ENCODE measurements around the gene CYP17A1.
"Not testable (repeated sequence)": the region's sequence is repeated elsewhere in the genome, so short reads cannot be mapped to it uniquely, and the experiment has no call there.

Gene CYP17A1

DNA sequence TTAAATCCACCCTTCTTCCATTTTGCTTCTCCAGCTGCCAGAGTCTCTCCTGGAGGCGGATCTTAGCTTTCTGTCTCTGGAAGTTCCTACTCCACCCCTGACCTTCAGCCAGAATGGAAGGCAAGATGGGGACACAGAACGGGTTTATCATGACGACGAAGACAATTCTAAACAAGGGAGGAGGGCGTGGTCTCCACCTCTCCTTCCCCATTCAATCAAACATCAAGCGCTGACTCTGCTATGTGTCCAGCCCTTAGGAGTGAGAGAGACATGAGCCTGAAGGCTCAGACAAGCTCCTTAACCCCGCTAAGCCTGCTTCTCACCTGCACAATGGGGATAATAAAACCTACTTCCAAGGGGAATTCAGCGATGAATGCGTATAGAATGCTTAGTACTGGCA lies 3.1 kb downstream of the CYP17A1 start:
- DNase-seq: no peak

DNA sequence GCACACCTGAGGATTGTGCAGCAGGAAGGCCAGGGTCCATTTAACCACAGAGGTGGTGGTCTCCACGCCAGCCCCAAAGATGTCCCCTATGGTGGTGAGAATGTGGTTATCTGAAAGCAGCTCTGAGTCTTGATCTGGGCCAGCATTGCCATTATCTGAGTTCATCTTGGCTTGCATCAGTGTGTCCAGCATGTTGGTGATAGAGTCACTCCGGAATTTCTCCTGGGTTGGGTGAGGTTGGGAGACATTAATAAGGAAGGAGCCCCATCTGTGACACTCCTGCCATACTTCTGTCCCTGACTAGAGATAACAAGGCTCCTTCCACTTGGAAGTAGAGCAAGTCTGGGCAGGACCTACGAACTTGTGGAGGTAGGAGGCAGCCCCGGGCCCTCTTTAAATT lies 4.2 kb downstream of the CYP17A1 start:
- DNase-seq: no peak

DNA sequence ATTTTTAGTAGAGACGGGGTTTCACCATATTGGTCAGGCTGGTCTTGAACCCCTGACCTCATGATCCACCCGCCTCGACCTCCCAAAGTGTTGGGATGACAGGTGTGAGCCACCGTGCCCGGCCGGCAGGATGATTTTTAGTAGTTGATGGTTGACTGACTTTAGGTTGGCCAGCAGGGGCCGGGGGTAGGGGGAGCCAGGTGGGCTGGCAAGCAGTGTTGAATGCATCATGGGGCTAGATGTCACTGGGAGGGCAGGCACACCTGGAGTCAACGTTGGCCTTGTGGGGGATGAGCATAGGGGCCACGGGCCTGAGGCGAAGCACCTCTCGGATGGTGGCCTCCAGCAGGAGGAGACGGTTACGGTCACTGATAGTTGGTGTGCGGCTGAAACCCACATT lies 5.0 kb downstream of the CYP17A1 start:
- no peak for DNase-seq

DNA sequence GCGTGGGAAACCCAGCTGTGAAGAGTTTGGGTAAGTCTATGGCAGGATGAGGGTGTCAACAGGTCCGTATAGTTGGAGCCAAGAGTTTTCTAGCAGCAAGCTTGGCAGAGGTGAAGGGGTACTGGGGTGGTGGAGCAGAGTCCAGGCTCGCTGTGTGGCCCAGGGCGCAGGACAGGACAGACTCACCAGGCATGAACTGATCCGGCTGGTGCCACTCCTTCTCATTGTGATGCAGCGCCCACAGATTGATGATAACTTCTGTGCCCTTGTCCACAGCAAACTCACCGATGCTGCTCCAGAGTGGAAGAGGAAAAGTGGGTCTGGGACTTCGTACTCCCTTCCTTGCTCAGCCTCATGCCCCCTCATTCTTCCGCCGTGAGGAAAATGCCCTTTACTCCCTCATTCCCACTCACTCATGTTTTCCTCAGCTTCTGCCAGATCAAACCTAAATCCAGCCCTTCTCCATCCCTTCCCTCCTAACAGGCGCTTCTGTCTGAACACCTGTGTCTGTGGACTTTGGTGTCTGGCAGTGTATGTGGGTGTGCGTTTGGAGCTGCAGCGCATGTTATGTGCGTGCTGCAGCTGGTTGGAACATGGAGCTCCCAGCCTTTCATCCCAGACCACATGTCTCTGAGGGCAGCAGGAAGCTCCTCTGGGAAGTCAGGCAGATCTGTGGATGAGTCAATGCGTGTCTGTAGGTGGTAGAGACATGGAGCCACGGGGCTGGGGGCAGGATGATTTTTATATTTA lies 5.7 kb downstream of the CYP17A1 start:
- DNase-seq: no peak

DNA sequence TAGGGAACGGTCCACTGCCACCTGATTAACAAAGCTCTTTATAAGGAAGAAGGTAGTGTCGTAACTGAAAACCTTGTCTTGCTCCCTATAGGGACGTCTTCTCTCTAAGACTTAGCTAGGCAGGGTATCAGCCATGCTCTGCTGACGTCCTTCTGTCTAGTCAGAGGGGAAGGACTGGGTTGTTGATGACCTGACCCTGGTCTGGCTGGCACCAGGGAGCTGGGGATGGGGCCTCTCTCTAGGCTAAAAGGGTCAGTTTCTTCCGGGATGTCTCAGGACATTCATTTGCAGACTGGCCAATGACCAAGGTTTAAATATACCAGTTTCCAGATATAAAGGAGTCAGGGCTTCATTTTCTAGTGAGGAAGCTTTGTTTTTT lies 9.6 kb downstream of the CYP17A1 start:
- no peak for DNase-seq

DNA sequence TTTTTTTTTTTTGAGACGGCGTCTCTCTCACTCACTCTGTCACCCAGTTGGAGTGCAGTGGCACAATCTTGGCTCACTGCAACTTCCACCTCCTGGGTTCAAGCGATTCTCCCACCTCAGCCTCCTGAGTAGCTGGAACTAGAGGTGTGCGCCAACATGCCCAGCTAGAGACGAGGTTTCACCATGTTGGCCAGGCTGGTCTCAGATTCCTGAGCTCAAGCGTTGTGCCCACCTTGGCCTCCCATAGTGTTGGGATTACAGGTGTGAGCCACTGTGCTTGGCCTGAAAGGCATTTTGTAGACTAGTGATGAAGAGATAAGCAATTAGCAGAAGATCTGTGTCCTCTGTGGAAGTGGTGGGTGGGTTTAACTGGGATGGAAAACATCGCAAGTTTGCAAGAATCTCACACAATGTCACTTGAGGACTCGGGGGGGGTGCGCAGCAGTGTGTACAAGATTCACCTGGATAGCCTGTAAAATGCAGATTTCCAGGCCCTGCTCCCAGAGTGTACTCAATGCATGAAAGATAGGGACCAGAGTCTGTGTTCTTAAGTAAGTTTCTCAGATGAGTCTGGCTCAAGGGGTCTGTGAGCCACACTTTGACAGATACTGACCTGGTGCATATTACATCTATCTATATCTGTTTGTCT lies 10.9 kb downstream of the CYP17A1 start:
- no peak for DNase-seq

DNA sequence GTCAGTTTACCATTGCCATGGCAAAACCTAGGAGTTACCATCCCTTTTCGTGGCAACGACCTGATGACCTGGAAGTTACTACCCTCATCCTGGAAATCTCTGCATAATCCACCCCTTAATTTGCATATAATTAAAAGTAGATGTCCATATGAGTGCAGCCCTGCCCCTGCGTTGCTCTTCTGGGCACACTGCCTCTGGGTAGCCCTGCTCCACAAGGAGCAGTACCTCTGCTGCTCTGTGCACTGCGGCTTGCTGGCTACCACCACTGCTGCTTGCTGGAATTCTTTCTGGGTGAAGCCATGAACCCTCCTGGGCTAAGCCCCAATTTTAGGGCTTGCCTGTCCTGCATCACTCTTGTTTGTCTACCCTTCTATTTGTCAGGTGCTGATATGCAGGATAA lies 12.5 kb downstream of the CYP17A1 start:
- DNase-seq: no peak

DNA sequence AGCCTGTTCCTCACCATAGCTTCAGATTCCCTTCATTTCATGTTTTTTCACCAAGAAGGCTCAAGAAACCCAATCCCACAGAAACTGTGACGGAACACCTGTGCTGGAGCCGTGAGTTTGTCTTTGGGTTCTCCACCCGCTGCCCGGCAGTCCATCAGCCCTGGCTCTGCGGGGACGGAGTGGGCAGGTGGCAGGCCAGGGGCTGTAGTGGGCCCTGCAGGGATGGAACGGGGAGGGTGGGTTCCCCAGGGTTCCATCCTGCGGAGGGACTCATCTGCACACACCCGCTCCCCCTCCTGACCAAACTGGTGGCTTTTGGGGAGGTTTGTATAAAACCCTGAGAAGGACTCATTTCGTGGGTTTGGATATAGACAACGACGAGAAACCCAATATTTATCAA lies 15.0 kb downstream of the CYP17A1 start:
- DNase-seq: no peak

DNA sequence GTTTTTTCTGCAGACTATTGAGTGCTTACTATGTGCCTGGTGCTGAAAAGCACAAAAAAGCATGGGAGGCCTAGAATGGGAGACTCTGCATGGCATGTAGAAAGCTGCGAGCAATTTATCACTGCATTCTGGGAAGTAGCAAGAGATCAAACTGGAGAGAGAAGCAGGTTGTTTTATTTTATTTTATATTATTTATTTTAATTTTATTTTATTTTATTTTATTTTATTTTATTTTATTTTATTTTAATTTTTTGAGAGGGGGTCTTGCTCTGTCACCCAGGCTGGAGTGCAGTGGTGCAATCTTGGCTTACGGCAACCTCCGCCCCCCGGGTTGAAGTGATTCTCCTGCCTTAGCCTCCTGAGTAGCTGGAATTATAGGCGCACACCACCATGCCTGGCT lies 17.2 kb downstream of the CYP17A1 start:
- not testable (repeated sequence) for DNase-seq

DNA sequence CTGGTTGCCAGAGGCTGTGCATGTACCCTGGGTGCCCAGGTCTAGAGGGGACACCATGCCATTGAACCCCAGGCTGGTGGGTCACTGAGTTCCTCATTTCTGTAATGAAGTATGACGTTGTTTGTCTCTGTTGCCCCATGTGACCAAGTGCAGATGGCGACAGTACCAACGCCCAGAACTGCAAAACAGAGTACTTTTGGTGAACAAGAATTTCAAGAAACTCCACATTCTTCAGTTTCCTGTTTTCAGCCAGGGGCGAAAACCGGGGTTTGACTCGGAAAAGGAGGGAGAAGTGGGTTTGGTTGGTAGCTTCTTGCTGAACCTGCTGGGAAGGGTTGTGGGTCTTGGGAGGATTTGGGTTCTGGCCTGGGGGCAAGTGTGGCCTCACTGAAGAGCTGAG lies 18.2 kb downstream of the CYP17A1 start:
- no peak for DNase-seq

DNA sequence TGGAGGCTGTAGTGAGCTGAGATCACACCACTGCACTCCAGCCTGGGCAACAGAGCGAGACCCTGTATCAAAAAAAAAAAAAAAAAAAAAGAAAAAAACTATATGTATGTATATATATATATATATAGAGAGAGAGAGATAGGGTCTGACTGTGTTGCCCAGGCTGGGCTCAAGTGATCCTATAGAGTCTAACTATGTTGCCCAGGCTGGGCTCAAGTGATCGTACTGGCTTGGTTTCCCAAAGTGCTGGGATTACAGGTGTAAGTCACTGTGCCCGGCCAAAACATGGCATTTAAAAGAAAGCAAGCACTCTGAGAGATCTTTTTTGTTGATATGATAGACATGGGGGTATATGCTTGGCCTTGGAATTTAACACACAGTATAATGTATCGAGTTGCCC lies 20.0 kb downstream of the CYP17A1 start:
- no peak for DNase-seq

DNA sequence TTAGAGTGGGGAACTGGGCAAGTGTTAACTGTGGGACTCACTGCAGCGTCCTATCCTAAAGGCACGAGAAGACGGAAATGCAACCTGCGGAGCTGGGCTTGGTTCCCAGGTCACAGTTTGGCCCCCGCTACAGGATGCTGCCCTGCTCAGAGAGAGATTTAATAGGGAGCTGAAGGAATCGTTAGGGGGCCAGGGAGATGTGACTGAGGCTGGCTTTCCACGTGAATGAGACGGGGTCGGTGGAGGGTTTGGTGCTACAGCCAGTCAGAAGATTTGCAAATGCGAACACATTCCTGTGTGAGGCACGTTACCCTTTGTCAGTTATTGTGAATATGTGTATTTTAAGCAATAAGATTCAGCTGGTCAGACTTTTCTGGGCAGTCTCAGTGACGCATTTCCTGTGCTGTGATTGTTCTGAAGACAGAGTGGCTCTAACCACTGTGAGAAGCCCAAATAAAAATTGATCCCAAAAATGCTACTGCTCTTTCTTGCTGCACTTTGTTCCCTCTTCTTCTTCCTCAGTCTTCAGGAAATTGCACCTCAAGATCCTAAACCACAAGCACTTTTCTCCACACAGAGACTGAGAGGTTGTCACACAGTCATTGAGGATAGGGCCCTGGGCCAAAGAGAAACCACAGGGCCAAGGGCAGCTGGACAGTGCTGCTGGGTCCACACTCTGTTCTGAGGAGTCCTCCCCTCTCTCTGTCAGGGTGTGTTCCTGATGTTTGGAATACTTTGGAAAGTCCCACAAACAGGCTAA lies 21.2 kb downstream of the CYP17A1 start:
- no peak for DNase-seq

DNA sequence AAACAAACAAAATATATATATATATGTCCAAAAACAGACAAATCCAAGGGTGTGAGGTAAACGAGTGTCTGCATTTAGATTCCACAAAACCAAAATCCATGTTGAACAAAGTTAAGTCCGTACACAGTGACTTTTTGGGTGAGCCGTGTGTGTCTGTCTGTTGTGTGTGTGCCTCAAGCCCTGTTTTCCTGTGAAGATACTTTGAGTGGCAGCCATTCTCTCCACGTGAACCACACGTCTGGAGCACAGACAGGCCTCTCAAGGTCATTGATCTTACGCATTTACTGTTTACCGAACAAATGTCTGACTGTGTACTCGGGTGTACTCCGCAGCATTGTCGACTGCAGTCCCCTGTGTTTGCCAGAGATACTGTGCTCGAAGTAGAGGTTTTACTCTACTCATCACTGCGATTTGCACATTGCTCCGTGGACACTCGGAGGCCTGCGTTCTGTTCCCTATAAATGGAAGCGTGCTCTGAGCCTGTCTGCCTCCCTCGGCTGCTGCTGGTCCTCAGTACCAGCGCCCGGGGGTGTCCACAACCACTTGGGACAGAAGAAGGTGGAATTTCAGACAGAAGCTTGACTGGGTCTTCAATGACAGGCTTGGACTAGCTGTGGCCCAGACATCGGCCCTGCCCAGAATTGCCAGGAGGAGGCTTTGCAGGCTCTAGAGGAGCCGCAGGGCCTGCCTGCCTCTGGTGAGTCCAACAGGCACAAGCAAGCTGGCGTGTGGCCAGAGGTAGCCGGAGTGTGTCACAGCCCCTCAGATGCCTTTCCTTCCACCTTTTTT lies 22.1 kb downstream of the CYP17A1 start:
- no peak for DNase-seq

DNA sequence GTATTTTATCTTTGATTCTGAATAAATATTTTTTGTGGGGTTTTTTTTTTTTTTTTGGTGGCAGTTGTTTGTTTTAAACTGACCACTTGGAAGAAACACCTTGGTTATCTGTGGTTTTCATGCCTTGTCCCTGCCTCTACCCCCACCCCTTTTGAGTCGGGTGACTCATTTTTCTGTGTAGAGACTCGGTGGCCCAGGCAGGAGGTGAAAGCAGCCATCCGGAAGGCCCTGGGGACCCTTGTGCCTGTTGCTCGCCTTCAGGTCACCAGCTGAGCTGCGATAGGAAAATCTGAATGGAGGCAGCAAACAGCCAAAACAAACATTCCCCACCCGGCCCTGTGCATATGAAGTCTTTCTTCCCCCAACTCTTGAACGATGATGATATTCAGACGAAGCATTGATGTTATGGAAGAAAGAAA lies 22.8 kb downstream of the CYP17A1 start:
- no peak for DNase-seq

DNA sequence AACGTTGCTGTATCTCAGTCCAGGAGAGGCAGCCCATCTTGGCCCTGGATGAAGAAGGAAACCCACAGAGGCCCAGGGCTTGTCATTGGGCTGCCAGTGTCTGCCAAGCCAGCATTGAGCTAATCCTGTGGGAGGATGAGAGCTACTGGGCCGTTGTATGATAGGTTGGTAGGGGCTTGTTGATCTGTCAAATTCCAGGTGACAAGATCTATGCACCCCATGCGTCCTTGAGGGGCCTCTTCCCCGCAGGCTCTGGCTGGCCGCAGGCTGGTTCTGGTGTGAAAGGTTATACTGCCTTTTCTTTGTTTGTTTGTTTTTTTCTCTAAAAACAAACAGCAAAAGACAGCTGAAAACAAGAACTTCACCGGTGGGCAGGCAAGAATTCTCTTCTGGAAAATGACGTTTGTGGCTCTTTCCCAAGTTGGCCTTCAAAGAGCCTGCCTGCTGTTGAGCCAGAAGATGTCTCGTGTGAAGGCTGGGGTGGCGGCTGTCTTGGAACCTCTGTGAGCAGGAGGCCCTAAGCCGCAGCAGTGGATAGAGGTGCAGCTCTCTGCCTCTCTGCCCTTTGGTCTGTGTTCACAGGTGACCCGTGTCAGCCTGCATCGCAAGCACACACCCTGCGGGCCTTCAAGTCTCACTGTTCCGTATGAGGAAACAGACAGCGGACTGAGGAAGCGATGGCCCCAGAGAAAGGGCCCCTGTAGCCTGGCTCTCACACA lies 23.3 kb downstream of the CYP17A1 start:
- no peak for DNase-seq

DNA sequence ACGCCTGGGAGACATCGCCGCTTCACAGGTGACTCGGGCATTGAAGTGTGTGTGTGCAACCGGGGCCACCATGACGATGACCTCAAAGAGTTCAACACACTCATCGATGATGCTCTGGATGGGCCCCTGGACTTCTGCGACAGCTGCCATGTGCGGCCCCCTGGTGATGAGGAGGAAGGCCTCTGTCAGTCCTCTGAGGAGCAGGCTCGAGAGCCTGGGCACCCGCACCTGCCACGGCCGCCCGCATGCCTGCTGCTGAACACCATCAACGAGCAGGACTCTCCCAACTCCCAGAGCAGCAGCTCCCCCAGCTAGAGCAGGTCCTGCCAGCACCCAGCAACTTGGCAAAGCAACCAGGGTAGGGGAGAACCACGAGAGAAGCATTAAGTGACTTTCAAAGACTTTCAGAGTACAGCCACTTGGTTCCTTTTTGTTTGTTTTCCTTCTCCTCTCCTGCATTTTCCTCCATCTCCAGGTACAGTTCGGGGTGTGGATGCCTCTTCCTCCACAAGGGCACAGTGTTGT lies 24.1 kb downstream of the CYP17A1 start:
- DNase-seq: no peak

DNA sequence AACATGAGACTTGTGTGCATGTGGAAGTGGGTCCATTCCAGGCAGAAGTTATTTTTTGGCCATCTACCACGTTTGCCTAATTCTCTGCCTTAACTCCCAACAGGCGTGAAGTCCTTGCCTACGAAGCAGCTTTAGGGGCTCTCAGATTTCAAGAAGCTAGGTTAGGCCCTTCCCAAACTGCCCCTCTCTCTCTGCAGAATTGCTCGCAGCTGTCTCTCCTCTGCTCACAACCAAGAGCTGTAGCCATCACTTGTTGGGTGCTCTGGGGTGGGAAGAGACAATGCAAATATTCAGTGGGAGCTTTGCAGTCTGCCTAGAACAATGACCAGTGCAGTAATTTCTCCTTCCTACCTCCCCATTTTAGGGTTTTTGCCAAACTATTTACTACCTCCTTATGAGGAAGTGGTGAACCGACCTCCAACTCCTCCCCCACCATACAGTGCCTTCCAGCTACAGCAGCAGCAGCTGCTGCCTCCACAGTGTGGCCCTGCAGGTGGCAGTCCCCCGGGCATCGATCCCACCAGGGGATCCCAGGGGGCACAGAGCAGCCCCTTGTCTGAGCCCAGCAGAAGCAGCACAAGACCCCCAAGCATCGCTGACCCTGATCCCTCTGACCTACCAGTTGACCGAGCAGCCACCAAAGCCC lies 24.9 kb downstream of the CYP17A1 start:
- DNase-seq: no peak

DNA sequence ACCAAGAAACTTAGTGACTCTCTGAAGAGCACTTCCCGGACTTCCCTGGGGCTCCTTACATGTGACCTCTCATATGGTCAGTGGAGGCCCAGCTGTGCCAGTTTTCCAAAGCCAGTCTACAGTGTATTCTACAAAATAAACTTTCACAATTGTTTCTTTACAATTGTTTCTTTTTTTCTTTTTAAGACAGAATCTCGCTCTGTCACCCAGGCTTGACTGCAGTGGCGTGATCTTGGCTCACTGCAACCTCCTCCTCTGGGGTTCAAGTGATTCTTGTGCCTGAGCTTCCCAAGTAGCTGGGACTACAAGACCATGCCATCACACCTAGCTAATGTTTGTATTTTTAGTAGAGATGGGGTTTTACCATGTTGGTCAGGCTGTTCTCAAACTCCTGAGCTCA lies 25.9 kb downstream of the CYP17A1 start:
- DNase-seq: no peak

DNA sequence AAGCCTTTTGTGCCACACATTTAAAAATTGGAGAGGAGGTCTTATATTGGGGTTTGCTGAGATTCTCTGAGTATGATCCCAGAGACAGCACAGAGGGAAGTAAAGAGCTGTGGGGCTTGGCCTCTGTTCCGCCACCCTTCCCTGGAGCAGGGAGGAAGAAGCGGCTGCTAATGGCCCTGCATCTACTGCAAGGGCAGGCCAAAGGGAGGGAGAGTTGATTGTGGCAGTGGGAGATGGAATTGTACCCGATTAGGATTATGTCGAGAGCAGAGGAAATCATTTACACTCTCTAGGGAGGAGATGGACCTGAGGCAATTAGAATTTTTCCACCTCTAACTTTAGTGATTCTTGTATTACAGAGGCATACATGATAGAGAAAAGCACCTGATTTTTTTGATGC lies 28.8 kb downstream of the CYP17A1 start:
- no peak for DNase-seq

DNA sequence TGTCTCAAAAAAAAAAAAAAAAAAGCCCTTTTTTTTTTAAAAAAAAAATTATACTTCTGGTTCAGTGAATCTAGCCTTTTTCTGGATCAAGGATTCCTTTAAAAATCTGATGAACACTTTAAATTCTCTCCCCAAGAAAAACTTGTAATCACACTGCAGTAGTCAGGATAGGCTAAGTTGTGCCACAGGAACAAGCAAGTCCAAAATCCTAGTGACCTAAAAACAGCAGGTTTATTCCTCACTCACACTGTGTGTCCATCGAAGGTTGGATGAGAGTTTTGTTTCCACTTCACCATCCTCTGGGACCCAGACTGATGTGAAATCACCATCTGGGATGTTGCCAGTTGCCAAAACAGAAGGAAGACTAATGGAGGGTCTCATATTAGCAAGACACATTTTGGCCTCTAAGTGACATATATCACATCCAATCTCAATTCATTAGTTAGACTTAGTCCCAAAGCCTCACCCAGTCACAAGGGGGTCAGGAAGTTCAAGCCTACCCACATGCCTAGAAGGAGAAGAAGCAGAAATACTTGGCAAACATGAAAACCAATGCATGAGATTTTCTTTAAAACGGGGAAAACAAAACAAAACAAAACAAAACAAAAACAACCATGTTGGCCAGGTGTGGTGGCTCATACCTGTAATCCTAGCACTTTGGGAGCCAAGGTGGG lies 32.7 kb downstream of the CYP17A1 start:
- no peak for DNase-seq

DNA sequence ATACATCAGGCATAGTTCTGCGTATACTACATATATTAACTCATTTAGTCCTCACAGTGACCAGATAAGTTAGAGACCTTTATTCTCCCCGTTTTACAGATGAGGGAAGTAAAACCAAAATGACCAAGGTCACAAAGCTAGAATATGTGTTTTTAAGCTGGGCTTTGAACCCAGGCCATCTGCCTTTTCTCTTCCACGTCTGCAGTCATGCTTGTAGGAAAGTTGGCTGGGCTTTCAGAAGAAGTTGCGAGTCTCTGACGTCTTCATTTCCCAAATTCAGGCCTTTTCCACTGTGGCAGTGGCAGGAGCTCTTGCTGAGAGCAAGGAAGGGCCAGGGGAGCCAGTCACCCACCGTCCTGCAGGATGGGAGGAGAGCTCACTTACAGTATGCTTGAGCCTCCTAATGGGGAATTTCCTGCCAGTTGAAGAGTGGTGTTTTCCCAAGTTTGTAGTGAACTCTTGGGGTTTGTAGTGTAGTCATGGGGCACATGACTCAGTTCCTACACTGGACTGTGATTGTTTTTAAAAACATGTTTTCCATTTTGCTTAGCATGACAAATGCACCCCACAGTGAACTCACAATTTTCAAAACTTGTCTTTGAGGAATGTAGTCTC lies 34.2 kb downstream of the CYP17A1 start:
- no peak for DNase-seq
